ENCODE data around the gene AMOT. TPM values are rescaled to one million over a fixed set of nuclear protein-coding genes. Genes with fewer than 3 reads are reported as not detected.

AMOT gene
- total and polyA plus RNA-seq, 4 donors: 1.1 to 2.6 (median 1.9) TPM

GRCh38 chrX:112820364-112821268 lies 20.0 kb downstream of the AMOT start (continued):
- TF ChIP-seq, protein P1, sequence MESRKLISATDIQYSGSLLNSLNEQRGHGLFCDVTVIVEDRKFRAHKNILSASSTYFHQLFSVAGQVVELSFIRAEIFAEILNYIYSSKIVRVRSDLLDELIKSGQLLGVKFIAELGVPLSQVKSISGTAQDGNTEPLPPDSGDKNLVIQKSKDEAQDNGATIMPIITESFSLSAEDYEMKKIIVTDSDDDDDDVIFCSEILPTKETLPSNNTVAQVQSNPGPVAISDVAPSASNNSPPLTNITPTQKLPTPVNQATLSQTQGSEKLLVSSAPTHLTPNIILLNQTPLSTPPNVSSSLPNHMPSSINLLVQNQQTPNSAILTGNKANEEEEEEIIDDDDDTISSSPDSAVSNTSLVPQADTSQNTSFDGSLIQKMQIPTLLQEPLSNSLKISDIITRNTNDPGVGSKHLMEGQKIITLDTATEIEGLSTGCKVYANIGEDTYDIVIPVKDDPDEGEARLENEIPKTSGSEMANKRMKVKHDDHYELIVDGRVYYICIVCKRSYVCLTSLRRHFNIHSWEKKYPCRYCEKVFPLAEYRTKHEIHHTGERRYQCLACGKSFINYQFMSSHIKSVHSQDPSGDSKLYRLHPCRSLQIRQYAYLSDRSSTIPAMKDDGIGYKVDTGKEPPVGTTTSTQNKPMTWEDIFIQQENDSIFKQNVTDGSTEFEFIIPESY (IDR thresholded peaks at IDR 0.05): no peak
- TF ChIP-seq RXRA (IDR thresholded peaks at IDR 0.05) (no peak), GABPA (IDR thresholded peaks at IDR 0.05 in 1 of 2, conservative IDR thresholded peaks at IDR 0.05 in 1 of 2) (no peak)
- TF ChIP-seq, protein P2, sequence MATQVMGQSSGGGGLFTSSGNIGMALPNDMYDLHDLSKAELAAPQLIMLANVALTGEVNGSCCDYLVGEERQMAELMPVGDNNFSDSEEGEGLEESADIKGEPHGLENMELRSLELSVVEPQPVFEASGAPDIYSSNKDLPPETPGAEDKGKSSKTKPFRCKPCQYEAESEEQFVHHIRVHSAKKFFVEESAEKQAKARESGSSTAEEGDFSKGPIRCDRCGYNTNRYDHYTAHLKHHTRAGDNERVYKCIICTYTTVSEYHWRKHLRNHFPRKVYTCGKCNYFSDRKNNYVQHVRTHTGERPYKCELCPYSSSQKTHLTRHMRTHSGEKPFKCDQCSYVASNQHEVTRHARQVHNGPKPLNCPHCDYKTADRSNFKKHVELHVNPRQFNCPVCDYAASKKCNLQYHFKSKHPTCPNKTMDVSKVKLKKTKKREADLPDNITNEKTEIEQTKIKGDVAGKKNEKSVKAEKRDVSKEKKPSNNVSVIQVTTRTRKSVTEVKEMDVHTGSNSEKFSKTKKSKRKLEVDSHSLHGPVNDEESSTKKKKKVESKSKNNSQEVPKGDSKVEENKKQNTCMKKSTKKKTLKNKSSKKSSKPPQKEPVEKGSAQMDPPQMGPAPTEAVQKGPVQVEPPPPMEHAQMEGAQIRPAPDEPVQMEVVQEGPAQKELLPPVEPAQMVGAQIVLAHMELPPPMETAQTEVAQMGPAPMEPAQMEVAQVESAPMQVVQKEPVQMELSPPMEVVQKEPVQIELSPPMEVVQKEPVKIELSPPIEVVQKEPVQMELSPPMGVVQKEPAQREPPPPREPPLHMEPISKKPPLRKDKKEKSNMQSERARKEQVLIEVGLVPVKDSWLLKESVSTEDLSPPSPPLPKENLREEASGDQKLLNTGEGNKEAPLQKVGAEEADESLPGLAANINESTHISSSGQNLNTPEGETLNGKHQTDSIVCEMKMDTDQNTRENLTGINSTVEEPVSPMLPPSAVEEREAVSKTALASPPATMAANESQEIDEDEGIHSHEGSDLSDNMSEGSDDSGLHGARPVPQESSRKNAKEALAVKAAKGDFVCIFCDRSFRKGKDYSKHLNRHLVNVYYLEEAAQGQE (IDR thresholded peaks at IDR 0.05): no peak

DNA sequence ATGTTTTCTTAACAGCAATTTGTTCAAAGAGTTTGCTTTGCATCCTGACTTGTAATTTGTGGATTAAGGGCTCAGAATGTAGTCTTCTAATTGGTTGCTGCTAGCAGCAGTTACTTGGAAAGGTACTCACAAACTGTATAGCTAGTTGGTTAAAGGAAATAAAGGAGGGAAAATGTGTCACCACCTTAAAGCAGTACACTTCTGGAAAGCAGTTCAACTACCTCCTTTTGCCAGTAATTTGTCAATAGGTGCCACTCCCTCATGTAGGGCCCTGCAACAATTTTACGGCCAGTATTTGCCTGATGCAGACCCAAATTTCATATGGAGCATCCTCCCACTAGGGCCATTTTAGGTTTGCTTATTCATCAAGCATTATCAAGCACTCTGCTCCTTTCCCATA lies 20.8 kb downstream of the AMOT start:
- Histone ChIP-seq H3K27me3 (ENCODE audit: control insufficient read depth in 4 of 4, insufficient read depth in 4 of 4, low read length in 3 of 4) (no peaks in the 10 kb centered on the region), H3K4me3 (ENCODE audit: low read depth in 1 of 3, low read length in 3 of 3) (no peak overlapping the region), H3K9me3 (ENCODE audit: control insufficient read depth in 4 of 4, low read length in 3 of 4) (no peaks in the 10 kb centered on the region), H3K4me1 (ENCODE audit: control insufficient read depth in 4 of 4, insufficient read depth in 4 of 4, low read length in 3 of 4) (peaks cover 0 to 2% (median 0%) of the 10 kb centered on the region in 4 donors), H3K27ac (ENCODE audit: low read depth in 1 of 2, low read length in 2 of 2) (no peak overlapping the region), H3K36me3 (ENCODE audit: control insufficient read depth in 4 of 4, insufficient read depth in 3 of 4, low read depth in 1 of 4, low read length in 3 of 4) (no peaks in the 10 kb centered on the region), H3K9ac (ENCODE audit: low read depth in 1 of 2, low read length in 2 of 2) (no peak overlapping the region)
- no peak for DNase-seq (ENCODE audit: low spot score)
- TF ChIP-seq, protein P2 (IDR thresholded peaks at IDR 0.05): no peak
- TF ChIP-seq, protein P3, sequence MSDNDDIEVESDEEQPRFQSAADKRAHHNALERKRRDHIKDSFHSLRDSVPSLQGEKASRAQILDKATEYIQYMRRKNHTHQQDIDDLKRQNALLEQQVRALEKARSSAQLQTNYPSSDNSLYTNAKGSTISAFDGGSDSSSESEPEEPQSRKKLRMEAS (IDR thresholded peaks at IDR 0.05): no peak
- no peak for TF ChIP-seq CTCF (IDR thresholded peaks at IDR 0.05; ENCODE audit: low read depth, low read length, missing input control)
- no peak for TF ChIP-seq HNF4A (conservative IDR thresholded peaks at IDR 0.05)
- TF ChIP-seq EGR1 (IDR thresholded peaks at IDR 0.05; ENCODE audit: low read depth in 2 of 2): no peak
- TF ChIP-seq TAF1 (conservative IDR thresholded peaks at IDR 0.05): no peak
- TF ChIP-seq, protein P1 (IDR thresholded peaks at IDR 0.05): no peak
- no peak for TF ChIP-seq RAD21 (IDR thresholded peaks at IDR 0.05)
- 54% methylated on average over 1 of the region's 1 CpG for WGBS

Measured in liver (tissue), 9 donors.